ELR (cell line): ENCODE measurements around the gene ZNF778.

Experiments used
- DNase-seq: peaks from one replicate; pipeline ENCODE4 v3.0.0-alpha.2; 2015; ENCODE audit warnings: low read depth

Gene ZNF778

DNA sequence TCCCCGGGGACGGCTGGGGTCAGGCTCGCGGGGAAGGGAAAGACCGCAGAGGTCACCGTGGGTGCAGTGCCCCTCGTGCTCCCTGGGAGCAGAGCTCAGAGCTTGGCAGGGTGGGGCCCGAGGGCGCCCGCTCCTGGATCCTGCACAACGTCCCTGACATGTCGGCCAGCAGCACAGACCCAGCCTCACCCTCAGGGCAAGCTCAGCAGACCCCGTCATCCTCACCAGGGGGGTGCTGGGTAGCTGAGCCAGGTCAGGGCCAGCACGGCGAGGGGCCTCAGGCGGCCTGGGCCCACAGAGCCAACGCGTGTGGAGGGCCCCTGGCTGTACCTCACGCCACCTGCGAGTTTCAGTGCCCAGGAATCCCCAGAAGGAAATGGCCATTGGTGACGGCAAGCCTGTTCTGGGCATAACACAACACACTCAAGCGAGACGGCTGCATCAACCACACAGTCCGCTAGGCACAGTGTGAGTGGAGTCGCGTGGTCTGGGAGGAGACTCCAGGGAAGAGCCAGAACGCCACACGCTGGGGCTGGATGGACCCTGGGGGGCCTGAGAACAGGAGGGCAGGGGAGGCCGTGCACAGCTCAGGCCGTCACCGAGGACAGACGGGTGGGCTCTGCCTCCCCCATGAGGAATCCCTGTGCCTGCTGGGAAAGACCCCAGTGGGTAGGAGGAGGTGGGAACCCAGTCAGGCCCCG is 60.3 kb downstream of the ZNF778 start:
- DNase-seq = no peak

DNA sequence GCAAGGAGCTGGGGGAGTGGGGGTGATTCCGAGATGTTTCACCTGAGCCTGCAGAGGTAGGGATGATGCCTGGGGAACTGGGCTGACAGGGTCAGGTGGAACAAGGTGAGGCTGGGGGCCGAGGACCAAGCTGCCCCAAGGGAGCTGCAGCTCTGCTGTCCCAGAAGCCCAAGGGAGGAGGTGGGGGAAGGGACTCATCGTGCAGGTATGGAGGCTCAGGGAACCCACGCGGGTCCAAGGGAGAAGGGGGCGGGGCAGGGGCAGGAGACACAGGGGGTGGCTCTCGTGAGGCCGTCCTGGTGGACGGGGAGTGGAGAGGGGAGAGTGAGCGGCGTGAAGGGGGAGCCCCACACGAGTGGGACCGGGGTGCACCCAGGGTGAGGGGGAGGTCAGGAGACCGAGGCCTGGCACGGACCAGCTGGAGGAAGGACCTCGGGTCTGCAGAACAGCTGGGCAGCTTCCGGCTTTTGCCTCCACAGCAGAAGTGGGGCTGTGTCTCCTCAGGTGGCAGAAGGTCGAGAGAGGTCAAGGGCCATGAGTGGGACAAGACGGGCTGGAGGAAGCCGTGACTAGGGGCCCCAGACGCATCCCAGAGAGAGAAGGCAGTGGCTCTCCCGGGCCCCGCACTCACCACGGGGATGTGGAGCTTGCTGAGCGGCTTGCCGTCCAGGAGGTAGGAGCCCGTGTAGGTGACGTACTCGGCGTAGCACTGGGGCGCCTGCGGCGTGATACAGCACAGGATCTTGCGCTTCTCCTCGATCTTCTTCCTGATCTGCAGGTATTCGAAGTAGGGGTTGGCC is 61.1 kb downstream of the ZNF778 start:
- no peak for DNase-seq

DNA sequence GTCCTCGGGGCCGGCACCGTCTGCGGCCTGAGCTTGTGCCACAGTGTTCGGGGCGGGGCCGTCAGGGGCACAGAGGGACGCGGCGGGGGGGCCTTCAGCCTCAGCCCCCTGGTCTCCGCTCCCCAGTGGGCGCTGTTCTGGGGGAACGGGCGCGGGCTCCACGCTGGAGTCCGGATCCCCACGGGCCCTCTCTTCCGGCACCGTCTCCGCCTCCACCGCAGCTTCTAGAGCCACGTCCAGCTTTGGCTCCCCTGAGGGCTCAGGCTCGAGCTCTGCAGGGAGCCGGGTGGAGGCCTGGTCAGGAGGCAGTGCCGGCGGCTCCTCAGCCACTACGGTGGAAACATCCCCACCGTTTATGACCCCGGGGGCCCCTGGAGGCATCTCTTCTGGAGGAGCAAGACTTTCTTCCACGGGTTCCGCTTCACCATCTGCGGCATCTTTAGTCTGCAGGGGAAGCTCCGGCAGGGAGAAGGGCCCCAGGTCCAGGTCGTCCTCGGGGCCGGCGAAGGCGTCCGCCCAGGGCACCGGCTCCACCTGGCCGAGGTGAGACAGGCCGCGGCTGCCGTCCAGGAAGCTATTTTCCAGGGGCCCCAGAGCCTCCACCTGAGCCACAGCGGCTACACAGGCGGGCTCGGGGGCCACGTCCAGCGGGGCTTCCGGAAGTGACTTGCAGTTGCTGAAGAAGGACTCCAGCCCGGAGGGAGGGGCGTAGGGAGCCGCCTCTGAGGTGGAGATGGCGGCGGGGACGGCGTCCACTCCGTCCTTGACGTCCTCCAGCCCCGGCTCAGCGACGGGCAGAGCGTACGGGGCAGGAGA is 62.4 kb downstream of the ZNF778 start:
- no peak for DNase-seq

DNA sequence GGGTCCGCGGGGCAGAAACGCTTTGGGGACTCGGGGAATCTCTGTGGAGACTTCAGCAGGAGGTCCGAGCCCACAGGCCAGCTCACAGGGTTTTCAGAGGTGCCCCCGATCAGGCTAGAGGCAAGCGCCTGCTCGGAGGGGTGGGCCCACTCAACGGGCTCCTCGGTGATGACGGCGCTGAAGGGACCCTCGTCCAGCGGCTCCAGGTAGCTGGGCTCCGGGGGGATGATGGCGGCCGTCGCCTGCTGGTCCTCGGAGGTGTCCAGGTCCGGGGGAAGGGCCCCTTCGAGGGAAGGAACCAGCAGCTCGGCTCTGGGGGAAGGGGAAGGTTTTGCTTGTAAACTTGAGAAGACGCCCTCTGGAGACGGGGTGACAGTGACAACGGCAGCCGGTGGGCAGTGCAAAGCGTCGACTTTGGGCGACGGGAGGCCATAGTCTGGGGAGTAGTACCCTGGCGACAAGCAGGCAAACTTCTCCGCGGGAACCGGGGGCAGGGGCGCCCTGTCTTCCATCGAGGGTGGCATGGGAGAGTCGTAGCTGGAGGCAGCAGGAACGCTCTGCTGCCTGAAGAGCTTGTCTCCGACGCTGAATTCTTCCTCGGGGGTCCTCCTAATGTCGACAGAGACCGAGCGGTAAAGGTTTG is 63.2 kb downstream of the ZNF778 start:
- DNase-seq = no peak

DNA sequence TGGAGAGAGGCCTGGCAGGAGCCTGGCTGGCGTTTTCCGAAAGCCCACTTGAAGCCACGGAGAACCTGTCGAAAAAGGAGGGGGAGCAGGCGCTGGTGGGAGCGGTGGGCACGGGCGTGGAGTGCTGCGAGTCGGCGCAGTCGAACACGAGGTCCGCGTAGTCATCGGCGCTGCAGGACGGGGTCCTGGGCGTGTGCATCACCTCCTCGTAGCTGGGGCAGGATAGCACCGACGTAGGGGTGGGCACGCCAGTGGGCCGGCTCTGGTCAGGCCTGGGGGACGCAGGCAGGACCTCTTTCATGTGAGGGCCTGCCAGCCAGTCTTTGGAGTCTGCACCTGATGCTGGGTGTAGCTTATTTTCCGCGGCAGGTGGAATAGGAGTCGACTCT is 63.7 kb downstream of the ZNF778 start:
- DNase-seq = no peak

DNA sequence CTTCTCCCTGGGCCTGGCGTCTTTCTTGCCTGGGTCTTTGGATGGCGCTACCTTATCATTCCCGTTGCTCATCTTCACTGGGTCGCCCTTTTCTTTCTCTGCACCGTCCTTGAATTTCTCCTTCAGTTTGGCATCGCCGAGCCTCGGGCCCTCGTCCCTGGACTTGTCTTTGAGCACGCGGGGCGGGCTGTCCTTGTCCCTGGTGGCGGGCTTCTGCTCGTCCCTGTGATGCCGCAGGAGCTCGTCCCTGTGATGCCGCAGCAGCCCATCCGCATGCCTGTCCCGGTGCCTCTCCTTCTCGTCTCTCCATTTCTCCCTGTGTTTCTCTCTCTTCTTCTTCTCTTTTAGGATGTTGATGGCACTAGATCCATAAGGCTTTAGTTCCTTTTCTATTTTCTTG is 64.3 kb downstream of the ZNF778 start:
- no peak for DNase-seq

DNA sequence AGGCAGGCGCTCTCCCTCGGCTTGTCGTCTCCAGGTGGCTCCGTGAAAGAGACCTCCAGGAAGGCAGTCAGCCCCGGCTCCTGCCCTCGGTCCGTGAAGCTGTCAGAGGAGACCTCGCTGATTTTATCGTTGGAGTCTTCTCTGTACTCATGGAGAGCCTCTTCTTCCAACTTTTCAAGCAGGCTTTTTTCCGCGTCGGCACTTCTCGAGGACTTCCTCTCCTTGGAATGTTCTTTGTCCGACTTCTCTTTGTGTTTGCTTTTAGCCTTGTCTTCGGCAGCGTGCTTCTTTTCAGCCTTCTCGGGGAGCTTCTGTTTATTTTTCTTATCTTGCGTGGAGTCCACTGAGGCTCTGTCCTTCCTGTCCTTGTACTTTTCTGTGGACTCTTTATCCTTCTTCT is 65.0 kb downstream of the ZNF778 start:
- DNase-seq = no peak

DNA sequence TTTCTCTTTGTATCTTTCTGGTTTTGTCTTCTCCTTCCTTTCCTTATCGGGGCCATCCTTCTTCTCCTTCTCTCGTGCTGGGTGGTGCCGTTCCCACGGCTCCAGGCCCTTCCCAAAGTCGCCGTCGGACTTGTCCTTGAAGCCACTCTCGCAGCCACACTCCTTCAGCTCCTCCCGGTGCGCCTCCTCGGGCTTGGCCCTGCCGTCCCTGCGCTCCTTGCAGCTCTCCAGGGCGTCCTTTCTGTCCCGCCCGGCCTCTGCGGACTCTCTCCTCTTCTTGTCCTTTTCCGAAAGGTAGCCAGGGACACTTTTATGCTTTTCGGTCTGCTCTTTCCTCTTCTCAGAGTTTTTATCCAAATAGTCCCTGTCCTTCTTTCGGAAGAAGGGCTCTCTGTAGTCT is 65.9 kb downstream of the ZNF778 start:
- DNase-seq = no peak

DNA sequence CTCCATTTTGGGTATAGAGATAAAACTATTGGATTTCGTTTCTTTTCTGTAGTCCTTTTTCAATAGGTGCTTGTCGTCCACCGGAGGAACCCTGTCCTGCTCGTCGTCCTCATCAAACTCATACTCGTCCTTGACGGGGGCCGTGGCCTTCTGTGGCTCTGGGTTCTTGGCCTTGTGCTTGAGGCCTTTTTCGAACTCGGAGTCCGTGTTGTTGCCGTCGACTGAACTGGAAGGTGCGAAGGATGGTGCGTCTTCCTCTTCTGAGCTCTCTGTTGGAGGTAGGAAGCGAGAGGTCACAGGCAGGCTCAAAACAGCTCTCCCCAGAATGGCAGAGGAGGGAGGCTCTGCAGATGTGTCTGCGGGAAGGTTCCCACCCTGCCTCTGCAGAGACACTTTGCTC is 67.9 kb downstream of the ZNF778 start:
- DNase-seq = no peak

DNA sequence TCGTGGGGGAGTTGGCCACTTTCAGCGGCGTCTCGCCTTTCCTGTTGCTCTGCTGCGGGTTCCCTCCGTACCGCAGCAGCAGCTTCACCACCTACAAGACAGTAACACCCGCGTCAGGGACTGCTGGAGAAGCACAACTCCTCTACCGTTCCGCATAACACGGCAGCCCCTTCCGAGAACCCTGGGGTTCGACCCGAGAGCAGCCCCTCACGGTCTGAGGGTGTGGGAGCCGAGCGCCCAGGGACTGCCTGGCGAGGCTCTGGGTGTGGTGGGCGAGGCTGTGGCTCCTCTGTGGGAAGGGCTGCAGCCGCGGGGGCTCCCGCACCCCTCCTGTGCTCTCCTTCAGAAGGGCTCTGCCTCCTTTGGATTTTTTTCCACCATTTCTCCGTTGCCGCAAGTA is 68.6 kb downstream of the ZNF778 start:
- DNase-seq = no peak
